H9 (cell line): ENCODE data around the gene SLC49A4. TPM values are rescaled to one million over a fixed set of nuclear protein-coding genes. Genes with fewer than 3 reads are reported as not detected.

Experiments used
- DNase-seq: peaks from one replicate; pipeline ENCODE4 v3.0.0-alpha.2; 2017
- H2AFZ ChIP-seq: one replicate; pipeline ENCODE4 v1.6.1; 2013; ENCODE audit warnings: mild to moderate bottlenecking, low read length, control low read depth, moderate library complexity
- H2AK5ac ChIP-seq: 2 replicates; pipeline ENCODE4 v1.6.1; 2013; ENCODE audit warnings: low read length, control low read depth, mixed read lengths; ENCODE audit not compliant: insufficient read length
- H2BK120ac ChIP-seq: one replicate; pipeline ENCODE4 v1.6.1; 2013; ENCODE audit warnings: low read depth, mild to moderate bottlenecking, low read length, control low read depth, inconsistent platforms; ENCODE audit not compliant: poor library complexity, severe bottlenecking
- H2BK12ac ChIP-seq: 2 replicates; pipeline ENCODE4 v1.6.1; 2013; ENCODE audit warnings: low read length, control low read depth, mixed read lengths, low read depth; ENCODE audit not compliant: insufficient read length
- H2BK15ac ChIP-seq: 2 replicates; pipeline ENCODE4 v1.6.1; 2013; ENCODE audit warnings: low read depth, low read length, control low read depth
- H2BK20ac ChIP-seq: one replicate; pipeline ENCODE4 v1.6.1; 2013; ENCODE audit warnings: low read depth, mild to moderate bottlenecking, low read length, control low read depth, inconsistent platforms; ENCODE audit not compliant: poor library complexity, severe bottlenecking
- H2BK5ac ChIP-seq: 2 replicates; pipeline ENCODE4 v1.6.1; 2013; ENCODE audit warnings: low read length, control low read depth, mixed read lengths; ENCODE audit not compliant: insufficient read length
- H3K14ac ChIP-seq: 2 replicates; pipeline ENCODE4 v1.6.1; 2013; ENCODE audit warnings: low read length, control low read depth; ENCODE audit not compliant: insufficient read depth
- H3K18ac ChIP-seq: 2 replicates; pipeline ENCODE4 v1.6.1; 2013; ENCODE audit warnings: low read depth, mild to moderate bottlenecking, mixed read lengths, low read length, control low read depth; ENCODE audit not compliant: insufficient read length
- H3K23ac ChIP-seq: 2 replicates; pipeline ENCODE4 v1.6.1; 2013; ENCODE audit warnings: low read length, control low read depth, mixed read lengths, low read depth; ENCODE audit not compliant: insufficient read length
- H3K23me2 ChIP-seq: 2 replicates; pipeline ENCODE4 v1.6.1; 2013; ENCODE audit warnings: low read depth, mild to moderate bottlenecking, mixed read lengths, low read length, control low read depth; ENCODE audit not compliant: insufficient read length, poor library complexity, severe bottlenecking
- H3K27ac ChIP-seq: 2 replicates; pipeline ENCODE4 v1.5.1; 2013; ENCODE audit warnings: low read length, control low read depth, mixed read lengths, low read depth; ENCODE audit not compliant: insufficient read length
- H3K27me3 ChIP-seq: 2 replicates; pipeline ENCODE4 v1.6.1; 2013; ENCODE audit warnings: low read length, control low read depth, inconsistent platforms; ENCODE audit not compliant: insufficient read depth
- H3K4ac ChIP-seq: 2 replicates; pipeline ENCODE4 v1.6.1; 2013; ENCODE audit warnings: low read depth, mild to moderate bottlenecking, control low read depth, inconsistent platforms, low read length, moderate library complexity
- H3K4me1 ChIP-seq: 2 replicates; pipeline ENCODE4 v1.6.1; 2013; ENCODE audit warnings: low read length, control low read depth, inconsistent platforms; ENCODE audit not compliant: insufficient read depth
- H3K4me2 ChIP-seq: 2 replicates; pipeline ENCODE4 v1.6.1; 2013; ENCODE audit warnings: low read length, control low read depth, mixed read lengths; ENCODE audit not compliant: insufficient read length, insufficient read depth
- H3K56ac ChIP-seq: 2 replicates; pipeline ENCODE4 v1.6.1; 2013; ENCODE audit warnings: low read depth, mild to moderate bottlenecking, mixed read lengths, low read length, control low read depth; ENCODE audit not compliant: insufficient read length
- H3K79me1 ChIP-seq: 2 replicates; pipeline ENCODE4 v1.6.1; 2013; ENCODE audit warnings: low read depth, mild to moderate bottlenecking, moderate library complexity, low read length, control low read depth, inconsistent platforms; ENCODE audit not compliant: insufficient read depth, poor library complexity, severe bottlenecking
- H3K79me2 ChIP-seq: 2 replicates; pipeline ENCODE4 v1.6.1; 2013; ENCODE audit warnings: low read length, control low read depth, inconsistent platforms; ENCODE audit not compliant: insufficient read depth
- H3K9ac ChIP-seq: 2 replicates; pipeline ENCODE4 v1.6.1; 2013; ENCODE audit warnings: low read length, control low read depth, mixed read lengths; ENCODE audit not compliant: insufficient read length; ENCODE audit errors: extremely low read depth
- H3K9me3 ChIP-seq: one replicate; pipeline ENCODE4 v1.6.1; 2013; ENCODE audit warnings: low read depth, low read length, inconsistent platforms; ENCODE audit not compliant: control insufficient read depth
- H3T11ph ChIP-seq: one replicate; pipeline ENCODE4 v1.6.1; 2013; ENCODE audit warnings: mild to moderate bottlenecking, low read length, control low read depth, inconsistent platforms
- H4K20me1 ChIP-seq: one replicate; pipeline ENCODE4 v1.6.1; 2013; ENCODE audit not compliant: control insufficient read depth, insufficient read length, insufficient read depth
- H4K5ac ChIP-seq: 2 replicates; pipeline ENCODE4 v1.6.1; 2013; ENCODE audit warnings: low read depth, mild to moderate bottlenecking, mixed read lengths, low read length, control low read depth; ENCODE audit not compliant: insufficient read length
- H4K8ac ChIP-seq: replicated peaks from 2 replicates; pipeline ENCODE4 v1.6.1; 2013; ENCODE audit warnings: low read length, control low read depth, mixed read lengths, low read depth; ENCODE audit not compliant: insufficient read length
- H4K91ac ChIP-seq: 2 replicates; pipeline ENCODE4 v1.6.1; 2013; ENCODE audit warnings: low read depth, mild to moderate bottlenecking, moderate library complexity, mixed read lengths, low read length, control low read depth; ENCODE audit not compliant: insufficient read length
- H3K27ac Mint-ChIP-seq, 3 experiments: 2 replicates in 2 of 3; 3 replicates in 1 of 3; pipeline ENCODE4 v1.8.0; 2020 to 2021; ENCODE audit warnings: mixed read lengths in 3 of 3, mild to moderate bottlenecking in 1 of 3, moderate library complexity in 1 of 3
- H3K27me3 Mint-ChIP-seq: 2 replicates; pipeline ENCODE4 v1.8.0; 2021; ENCODE audit warnings: low read depth, mild to moderate bottlenecking, moderate library complexity, mixed read lengths
- H3K36me3 Mint-ChIP-seq, 3 experiments: 2 replicates in 2 of 3; 3 replicates in 1 of 3; pipeline ENCODE4 v1.8.0; 2020 to 2021; ENCODE audit warnings: low read depth in 3 of 3, mixed read lengths in 3 of 3; ENCODE audit not compliant: insufficient read depth in 1 of 3
- H3K4me1 Mint-ChIP-seq, 2 experiments: 2 replicates each; pipeline ENCODE4 v1.8.0; 2020; ENCODE audit warnings: mixed read lengths in 2 of 2
- H3K4me3 Mint-ChIP-seq, 2 experiments: 2 replicates in 1 of 2; 3 replicates in 1 of 2; pipeline ENCODE4 v1.8.0; 2020 to 2021; ENCODE audit warnings: mild to moderate bottlenecking in 2 of 2, mixed read lengths in 2 of 2, moderate library complexity in 1 of 2
- H3K9me3 Mint-ChIP-seq, 2 experiments: 2 replicates in 1 of 2; 3 replicates in 1 of 2; pipeline ENCODE4 v1.8.0; 2020; ENCODE audit warnings: mild to moderate bottlenecking in 2 of 2, mixed read lengths in 2 of 2, moderate library complexity in 1 of 2
- WGBS: extraction: QIAGEN DNeasy Blood & Tissue Kit; methylation state at CpG from one replicate; pipeline ENCODE4 v1.1.7; 2013; ENCODE audit warnings: missing lambda C conversion rate, low lambda C conversion rate, mixed read lengths; ENCODE audit not compliant: insufficient read length; ENCODE audit errors: extremely low coverage; 5-methylcytosine and 5-hydroxymethylcytosine counted together
- total RNA-seq: library from RNA; stranded (reverse); gene quantifications from 2 replicates; pipeline ENCODE4 v1.2.1, GENCODE V29; 2021
- TF ChIP-seq, protein P1 (sequence below): fragments of 200-600 bp; sonication (generic); conservative IDR thresholded peaks from 3 replicates; pipeline ENCODE4 v1.8.0; 2021; ENCODE audit warnings: antibody characterized with exemption, mild to moderate bottlenecking

Gene SLC49A4
- total RNA-seq, 1 experiment from 2014 or later, result 10.7 TPM

GRCh38 chr3:122785231-122785630 lies 9.6 kb upstream of the SLC49A4 start:
- Histone ChIP-seq H2BK120ac (no peak overlapping the region), H3K27me3 (no peaks in the 10 kb centered on the region), H3K9ac (no peak overlapping the region), H2BK12ac (no peak overlapping the region), H2BK5ac (no peak overlapping the region), H3K23ac (no peak overlapping the region), H4K20me1 (no peaks in the 10 kb centered on the region), H2BK20ac (no peak overlapping the region), H3K9me3 (no peaks in the 10 kb centered on the region), H3K56ac (no peak overlapping the region), H3K14ac (no peak overlapping the region), H2AK5ac (no peak overlapping the region), H2BK15ac (no peak overlapping the region), H3K23me2 (no peaks in the 10 kb centered on the region), H3K27ac (no peak overlapping the region), H4K91ac (no peak overlapping the region), H3K4ac (no peak overlapping the region), H4K5ac (no peak overlapping the region), H4K8ac (no peak overlapping the region), H3K4me1 (no peaks in the 10 kb centered on the region), H2AFZ (no peak overlapping the region), H3K4me2 (no peak overlapping the region), H3K79me2 (no peaks in the 10 kb centered on the region), H3T11ph (no peak overlapping the region), H3K18ac (no peak overlapping the region), H3K79me1 (no peaks in the 10 kb centered on the region)
- WGBS, result no CpG with 5 or more reads among the region's 1 CpG
- Mint-ChIP-seq H3K9me3 (peaks cover 7 to 8% of the 10 kb centered on the region in 2 experiments), H3K4me3 (no peak overlapping the region), H3K27ac (no peak overlapping the region), H3K27me3 (no peaks in the 10 kb centered on the region), H3K36me3 (peaks cover 10 to 18% (median 10%) of the 10 kb centered on the region in 3 experiments), H3K4me1 (0 out of 4 replicates have a peak, but pooled peaks cover 0 to 2% of the 10 kb centered on the region in 2 experiments)
- DNase-seq, result no peak
- TF ChIP-seq, protein P1, sequence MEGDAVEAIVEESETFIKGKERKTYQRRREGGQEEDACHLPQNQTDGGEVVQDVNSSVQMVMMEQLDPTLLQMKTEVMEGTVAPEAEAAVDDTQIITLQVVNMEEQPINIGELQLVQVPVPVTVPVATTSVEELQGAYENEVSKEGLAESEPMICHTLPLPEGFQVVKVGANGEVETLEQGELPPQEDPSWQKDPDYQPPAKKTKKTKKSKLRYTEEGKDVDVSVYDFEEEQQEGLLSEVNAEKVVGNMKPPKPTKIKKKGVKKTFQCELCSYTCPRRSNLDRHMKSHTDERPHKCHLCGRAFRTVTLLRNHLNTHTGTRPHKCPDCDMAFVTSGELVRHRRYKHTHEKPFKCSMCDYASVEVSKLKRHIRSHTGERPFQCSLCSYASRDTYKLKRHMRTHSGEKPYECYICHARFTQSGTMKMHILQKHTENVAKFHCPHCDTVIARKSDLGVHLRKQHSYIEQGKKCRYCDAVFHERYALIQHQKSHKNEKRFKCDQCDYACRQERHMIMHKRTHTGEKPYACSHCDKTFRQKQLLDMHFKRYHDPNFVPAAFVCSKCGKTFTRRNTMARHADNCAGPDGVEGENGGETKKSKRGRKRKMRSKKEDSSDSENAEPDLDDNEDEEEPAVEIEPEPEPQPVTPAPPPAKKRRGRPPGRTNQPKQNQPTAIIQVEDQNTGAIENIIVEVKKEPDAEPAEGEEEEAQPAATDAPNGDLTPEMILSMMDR, result no peak
